Measurements from ENCODE around the gene TP53INP2.
A peak's percentile ranks its signal among the peaks of the same experiment; 100 is the strongest.

TP53INP2 gene

GRCh38 chr20:34703424-34704176, 544 bp upstream of the TP53INP2 start:
- no peaks in the 10 kb centered on the region for H3K36me3 Mint-ChIP-seq (ENCODE audit: low read depth)
- H3K27ac Mint-ChIP-seq = peak overlapping the region; percentile 98
- no peaks in the 10 kb centered on the region for H3K9me3 Mint-ChIP-seq
- H3K4me3 Mint-ChIP-seq = peak overlapping the region; percentile 98
- peaks cover 54% of the 10 kb centered on the region for H3K4me1 Mint-ChIP-seq
- peak; percentile 26 for DNase-seq
- TF ChIP-seq, protein P1, sequence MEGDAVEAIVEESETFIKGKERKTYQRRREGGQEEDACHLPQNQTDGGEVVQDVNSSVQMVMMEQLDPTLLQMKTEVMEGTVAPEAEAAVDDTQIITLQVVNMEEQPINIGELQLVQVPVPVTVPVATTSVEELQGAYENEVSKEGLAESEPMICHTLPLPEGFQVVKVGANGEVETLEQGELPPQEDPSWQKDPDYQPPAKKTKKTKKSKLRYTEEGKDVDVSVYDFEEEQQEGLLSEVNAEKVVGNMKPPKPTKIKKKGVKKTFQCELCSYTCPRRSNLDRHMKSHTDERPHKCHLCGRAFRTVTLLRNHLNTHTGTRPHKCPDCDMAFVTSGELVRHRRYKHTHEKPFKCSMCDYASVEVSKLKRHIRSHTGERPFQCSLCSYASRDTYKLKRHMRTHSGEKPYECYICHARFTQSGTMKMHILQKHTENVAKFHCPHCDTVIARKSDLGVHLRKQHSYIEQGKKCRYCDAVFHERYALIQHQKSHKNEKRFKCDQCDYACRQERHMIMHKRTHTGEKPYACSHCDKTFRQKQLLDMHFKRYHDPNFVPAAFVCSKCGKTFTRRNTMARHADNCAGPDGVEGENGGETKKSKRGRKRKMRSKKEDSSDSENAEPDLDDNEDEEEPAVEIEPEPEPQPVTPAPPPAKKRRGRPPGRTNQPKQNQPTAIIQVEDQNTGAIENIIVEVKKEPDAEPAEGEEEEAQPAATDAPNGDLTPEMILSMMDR (IDR thresholded peaks at IDR 0.05) = no peak
- peaks cover 50% of the 10 kb centered on the region for H3K27me3 Mint-ChIP-seq (ENCODE audit: low read depth, poor library complexity)

DNA sequence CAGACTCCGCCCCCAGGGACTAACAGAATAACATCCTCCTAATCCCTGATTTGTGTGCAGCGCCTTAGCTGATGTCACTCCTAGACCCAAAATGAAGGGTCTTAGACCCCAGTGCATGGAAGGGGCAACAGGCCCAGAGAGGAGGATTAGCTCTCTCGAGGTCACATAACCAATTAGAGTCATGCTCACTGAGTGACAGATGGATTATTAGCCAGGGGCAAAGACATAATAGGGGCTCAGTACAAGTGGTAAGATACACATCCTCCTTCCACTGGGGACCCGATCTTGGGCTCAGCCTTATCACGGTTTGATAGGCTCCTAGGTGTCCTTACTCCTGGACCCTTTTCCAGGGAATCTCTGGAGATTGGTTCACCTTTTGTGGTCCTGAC, 858 bp downstream of the TP53INP2 start:
- H3K4me3 Mint-ChIP-seq = peak overlapping the region; percentile 83
- H3K27ac Mint-ChIP-seq = no peak overlapping the region
- TF ChIP-seq, protein P1 (IDR thresholded peaks at IDR 0.05) = no peak

DNA sequence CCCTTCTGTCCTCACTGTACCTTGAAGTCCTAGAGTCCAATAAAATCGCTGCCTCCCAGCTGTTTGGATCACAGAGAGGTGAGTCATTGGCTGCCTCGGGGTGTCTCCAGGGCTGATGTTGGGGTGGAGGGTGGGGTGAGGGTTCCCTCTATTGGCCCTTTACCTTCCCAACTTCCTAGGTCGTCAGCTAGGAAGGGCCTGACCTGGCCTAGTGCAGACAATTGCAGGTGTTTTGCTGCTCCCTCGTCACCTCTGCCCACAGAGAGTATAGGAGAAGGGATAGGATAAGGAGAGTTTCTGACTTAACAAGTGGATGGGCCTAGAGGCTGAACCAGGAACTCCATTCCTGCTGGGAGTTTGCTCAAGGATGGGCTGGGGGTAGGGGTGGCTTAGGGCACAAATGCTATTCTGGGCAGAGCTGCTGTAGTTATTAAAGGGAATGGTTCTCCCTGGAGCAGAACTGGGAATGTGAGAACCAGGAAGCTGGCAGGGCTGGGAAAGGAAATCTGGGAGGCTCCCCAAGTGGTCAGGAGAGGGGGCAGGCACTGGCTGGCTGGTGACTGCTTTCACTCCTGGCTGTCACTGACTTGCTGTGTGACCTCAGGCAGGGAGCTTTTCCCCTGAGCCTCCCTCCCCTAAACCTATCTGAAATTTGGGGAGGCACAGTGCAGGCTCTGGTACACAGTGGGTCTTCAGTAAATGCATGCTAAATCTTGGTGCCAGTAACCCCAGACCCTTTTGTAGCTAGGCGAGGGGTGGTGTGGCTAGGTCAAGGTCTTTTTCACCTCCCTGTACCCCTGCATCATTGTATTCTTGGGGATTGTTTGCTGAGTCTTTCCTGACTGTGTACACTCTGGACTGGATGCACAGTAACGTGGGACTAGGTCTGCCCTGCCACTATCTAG, 1.5 kb downstream of the TP53INP2 start:
- H3K27ac Mint-ChIP-seq = no peak overlapping the region
- H3K36me3 Mint-ChIP-seq (ENCODE audit: low read depth) = no peaks in the 10 kb centered on the region
- peaks cover 55% of the 10 kb centered on the region for H3K27me3 Mint-ChIP-seq (ENCODE audit: low read depth, poor library complexity)
- TF ChIP-seq, protein P1 (IDR thresholded peaks at IDR 0.05) = no peak
- DNase-seq = no peak
- peaks cover 63% of the 10 kb centered on the region for H3K4me1 Mint-ChIP-seq
- no peaks in the 10 kb centered on the region for H3K9me3 Mint-ChIP-seq
- peak overlapping the region; percentile 83 for H3K4me3 Mint-ChIP-seq

More for the DNA sequence above, 858 bp downstream of the TP53INP2 start:
- DNase-seq = no peak
- Mint-ChIP-seq H3K36me3 (ENCODE audit: low read depth) (no peaks in the 10 kb centered on the region), H3K4me1 (peaks cover 57% of the 10 kb centered on the region), H3K27me3 (ENCODE audit: low read depth, poor library complexity) (peaks cover 53% of the 10 kb centered on the region), H3K9me3 (no peaks in the 10 kb centered on the region)

GRCh38 chr20:34706302-34706875, 2.2 kb downstream of the TP53INP2 start:
- Mint-ChIP-seq H3K9me3 (no peaks in the 10 kb centered on the region), H3K36me3 (ENCODE audit: low read depth) (no peaks in the 10 kb centered on the region), H3K27ac (no peak overlapping the region), H3K4me1 (peaks cover 64% of the 10 kb centered on the region), H3K4me3 (no peak overlapping the region), H3K27me3 (ENCODE audit: low read depth, poor library complexity) (peaks cover 56% of the 10 kb centered on the region)
- DNase-seq = no peak
- TF ChIP-seq, protein P1 (IDR thresholded peaks at IDR 0.05) = no peak

DNA sequence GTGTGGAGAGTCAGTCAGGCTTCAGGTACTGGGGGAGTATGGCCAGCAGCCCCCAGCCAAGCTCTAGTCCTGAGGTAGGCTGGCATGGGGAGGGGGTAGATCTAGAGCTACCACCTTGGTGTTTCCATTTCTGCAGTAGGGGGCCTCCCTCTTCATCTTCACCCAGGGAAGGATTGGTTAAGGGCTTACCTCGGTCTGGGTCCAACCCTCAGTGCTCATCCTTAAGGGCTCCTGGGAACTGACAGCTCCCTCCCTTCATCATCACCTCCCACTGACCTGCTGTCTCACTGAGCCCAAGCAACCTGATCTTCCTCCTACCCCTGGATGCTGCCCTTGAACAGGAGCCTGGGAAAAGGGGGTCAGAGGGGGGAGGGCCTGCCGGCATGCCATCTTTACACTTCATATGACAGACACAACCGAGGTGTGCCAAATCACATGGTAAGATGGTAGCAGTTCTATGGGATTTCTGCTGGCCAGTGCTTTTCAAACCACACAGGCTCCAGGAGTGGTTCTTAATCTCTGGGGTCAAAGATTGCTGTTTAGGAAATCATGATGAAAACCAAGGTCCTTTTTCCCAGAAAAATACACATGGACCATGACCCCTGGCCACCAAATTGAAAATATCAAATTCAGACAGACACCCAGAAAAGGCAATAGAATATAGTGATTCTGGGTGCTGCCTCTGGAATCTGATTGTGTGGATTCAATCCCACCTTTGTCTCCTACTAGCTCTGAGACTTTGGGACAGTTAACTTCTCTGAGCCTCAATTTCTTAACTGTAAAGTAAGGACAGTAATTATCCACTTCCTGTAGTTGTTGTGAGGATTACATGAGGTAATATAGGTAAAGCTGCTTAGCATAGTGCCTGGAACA, 3.0 kb downstream of the TP53INP2 start:
- H3K27me3 Mint-ChIP-seq (ENCODE audit: low read depth, poor library complexity) = peaks cover 55% of the 10 kb centered on the region
- no peaks in the 10 kb centered on the region for H3K36me3 Mint-ChIP-seq (ENCODE audit: low read depth)
- H3K9me3 Mint-ChIP-seq = no peaks in the 10 kb centered on the region
- H3K4me1 Mint-ChIP-seq = peaks cover 59% of the 10 kb centered on the region
- TF ChIP-seq, protein P1 (IDR thresholded peaks at IDR 0.05) = no peak
- H3K4me3 Mint-ChIP-seq = no peak overlapping the region
- no peak overlapping the region for H3K27ac Mint-ChIP-seq
- DNase-seq = no peak

Measured in nephron progenitor cell (in vitro differentiated cells).